Measurements from ENCODE around the gene CASD1.

The CASD1 gene

GRCh38 chr7:94588075-94588474 is 78.5 kb downstream of the CASD1 start:
- DNase-seq (ENCODE audit: low read depth), result no peak

- DNase-seq (ENCODE audit: low read depth), result no peak
These were observed 81.0 kb downstream of the CASD1 start for GRCh38 chr7:94590526-94591162.

- no peak for DNase-seq (ENCODE audit: low read depth)
These were observed 81.6 kb downstream of the CASD1 start for GRCh38 chr7:94591176-94591575.

GRCh38 chr7:94594882-94595281 is 85.3 kb downstream of the CASD1 start:
- DNase-seq (ENCODE audit: low read depth), result no peak

- no peak for DNase-seq (ENCODE audit: low read depth)
These were observed 86.1 kb downstream of the CASD1 start for GRCh38 chr7:94595717-94596116.

- no peak for DNase-seq (ENCODE audit: low read depth)
These were observed 90.7 kb downstream of the CASD1 start for GRCh38 chr7:94600267-94600666.

GRCh38 chr7:94602181-94602580 is 92.6 kb downstream of the CASD1 start:
- DNase-seq (ENCODE audit: low read depth), result no peak

- DNase-seq (ENCODE audit: low read depth), result no peak
These were observed 95.4 kb downstream of the CASD1 start for GRCh38 chr7:94605031-94605430.
